ENCODE data around the gene GPLD1. TPM values are rescaled to one million over a fixed set of nuclear protein-coding genes. Genes with fewer than 3 reads are reported as not detected.

GPLD1 gene
- total RNA-seq, 4 donors from 2014 or later = 2.7 to 3.6 (median 3.0) TPM

GRCh38 chr6:24429146-24429545, 60.2 kb downstream of the GPLD1 start:
- H3K27ac ChIP-seq = no peak overlapping the region
- no peak overlapping the region for H3K4me3 ChIP-seq
- DNase-seq (ENCODE audit: low spot score in 2 of 2) = no peak
- H3K36me3 ChIP-seq = peaks cover 0 to 41% (median 0%) of the 10 kb centered on the region in 3 donors
- TF ChIP-seq, protein P1, sequence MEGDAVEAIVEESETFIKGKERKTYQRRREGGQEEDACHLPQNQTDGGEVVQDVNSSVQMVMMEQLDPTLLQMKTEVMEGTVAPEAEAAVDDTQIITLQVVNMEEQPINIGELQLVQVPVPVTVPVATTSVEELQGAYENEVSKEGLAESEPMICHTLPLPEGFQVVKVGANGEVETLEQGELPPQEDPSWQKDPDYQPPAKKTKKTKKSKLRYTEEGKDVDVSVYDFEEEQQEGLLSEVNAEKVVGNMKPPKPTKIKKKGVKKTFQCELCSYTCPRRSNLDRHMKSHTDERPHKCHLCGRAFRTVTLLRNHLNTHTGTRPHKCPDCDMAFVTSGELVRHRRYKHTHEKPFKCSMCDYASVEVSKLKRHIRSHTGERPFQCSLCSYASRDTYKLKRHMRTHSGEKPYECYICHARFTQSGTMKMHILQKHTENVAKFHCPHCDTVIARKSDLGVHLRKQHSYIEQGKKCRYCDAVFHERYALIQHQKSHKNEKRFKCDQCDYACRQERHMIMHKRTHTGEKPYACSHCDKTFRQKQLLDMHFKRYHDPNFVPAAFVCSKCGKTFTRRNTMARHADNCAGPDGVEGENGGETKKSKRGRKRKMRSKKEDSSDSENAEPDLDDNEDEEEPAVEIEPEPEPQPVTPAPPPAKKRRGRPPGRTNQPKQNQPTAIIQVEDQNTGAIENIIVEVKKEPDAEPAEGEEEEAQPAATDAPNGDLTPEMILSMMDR (IDR thresholded peaks at IDR 0.05) = no peak
- TF ChIP-seq POLR2A (IDR thresholded peaks at IDR 0.05) (no peak), EP300 (IDR thresholded peaks at IDR 0.05) (no peak)
- no peaks in the 10 kb centered on the region for H3K4me1 ChIP-seq
- WGBS, 2 donors = 79 to 84% methylated on average over 3 of the region's 3 CpGs
- H3K9me3 ChIP-seq = no peaks in the 10 kb centered on the region
- no peaks in the 10 kb centered on the region for H3K27me3 ChIP-seq

DNA sequence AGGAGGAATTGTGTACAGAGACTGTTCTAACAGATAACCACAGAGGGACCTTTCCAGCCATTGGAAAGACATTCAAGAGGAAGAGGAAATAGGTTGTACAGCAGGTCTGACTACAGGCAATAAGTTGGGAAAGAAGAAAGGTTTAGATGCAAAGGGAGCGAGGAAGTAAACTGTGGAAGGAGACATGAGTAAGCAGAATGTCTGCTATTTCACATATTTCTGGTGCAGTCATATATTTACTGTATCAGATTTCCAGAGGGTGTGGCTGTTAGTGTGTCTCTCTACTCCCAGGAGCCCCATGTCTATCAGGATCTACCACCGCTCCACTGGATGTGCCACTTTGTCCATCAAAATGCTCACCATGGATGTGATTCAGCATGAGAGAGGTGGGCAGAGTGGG, 60.8 kb downstream of the GPLD1 start:
- Histone ChIP-seq H3K36me3 (peaks cover 0 to 47% (median 0%) of the 10 kb centered on the region in 3 donors), H3K4me1 (no peaks in the 10 kb centered on the region), H3K4me3 (no peak overlapping the region), H3K27me3 (no peaks in the 10 kb centered on the region), H3K9me3 (no peaks in the 10 kb centered on the region), H3K27ac (no peak overlapping the region)
- 90 to 91% methylated on average over 2 of the region's 2 CpGs for WGBS, 2 donors
- no peak for DNase-seq (ENCODE audit: low spot score in 2 of 2)
- TF ChIP-seq EP300 (IDR thresholded peaks at IDR 0.05) = no peak
- no peak for TF ChIP-seq POLR2A (IDR thresholded peaks at IDR 0.05)
- TF ChIP-seq, protein P1 (IDR thresholded peaks at IDR 0.05) = no peak

DNA sequence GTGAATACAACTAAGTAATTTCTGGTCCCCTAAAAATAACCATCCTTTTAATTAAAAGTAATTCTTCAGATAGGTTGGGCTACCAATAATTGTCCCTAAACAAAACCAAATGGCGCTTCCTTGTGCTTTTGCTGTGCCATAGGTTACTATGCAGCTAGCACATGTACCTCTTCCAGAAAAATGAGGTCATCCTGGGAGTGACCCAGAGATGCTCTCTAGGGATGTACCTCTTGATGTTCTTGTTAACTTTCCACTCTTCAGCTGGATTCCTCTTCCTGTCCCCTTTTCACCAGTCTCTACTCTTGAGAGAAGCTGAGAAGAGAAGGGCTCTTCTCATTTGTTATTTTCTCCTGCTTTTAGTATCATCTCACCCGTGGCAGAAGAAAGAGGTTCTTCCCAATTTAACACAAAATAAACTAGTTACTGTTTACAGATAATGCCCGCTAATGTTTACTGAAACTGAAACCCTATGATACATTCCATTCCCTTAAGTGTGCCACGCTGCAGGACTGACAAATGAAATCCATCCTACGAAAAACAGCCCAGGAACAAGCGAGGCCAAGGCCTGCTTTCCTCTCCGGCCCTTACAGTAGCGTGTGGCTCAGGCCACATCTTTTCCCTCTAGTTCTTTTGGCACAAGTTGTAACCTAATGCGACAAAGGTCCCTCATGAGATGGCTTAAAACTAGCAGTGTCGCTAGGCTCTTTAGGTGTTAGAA, 62.5 kb downstream of the GPLD1 start:
- TF ChIP-seq EP300 (IDR thresholded peaks at IDR 0.05) (no peak), POLR2A (IDR thresholded peaks at IDR 0.05) (no peak)
- TF ChIP-seq, protein P1 (IDR thresholded peaks at IDR 0.05) = no peak
- no peaks in the 10 kb centered on the region for H3K4me1 ChIP-seq
- H3K9me3 ChIP-seq = no peaks in the 10 kb centered on the region
- H3K27me3 ChIP-seq = no peaks in the 10 kb centered on the region
- WGBS, 2 donors = 82 to 91% methylated on average over 10 of the region's 10 CpGs
- H3K27ac ChIP-seq = no peak overlapping the region
- no peak for DNase-seq (ENCODE audit: low spot score in 2 of 2)
- H3K4me3 ChIP-seq = no peak overlapping the region
- H3K36me3 ChIP-seq = peaks cover 0 to 60% (median 0%) of the 10 kb centered on the region in 3 donors

DNA sequence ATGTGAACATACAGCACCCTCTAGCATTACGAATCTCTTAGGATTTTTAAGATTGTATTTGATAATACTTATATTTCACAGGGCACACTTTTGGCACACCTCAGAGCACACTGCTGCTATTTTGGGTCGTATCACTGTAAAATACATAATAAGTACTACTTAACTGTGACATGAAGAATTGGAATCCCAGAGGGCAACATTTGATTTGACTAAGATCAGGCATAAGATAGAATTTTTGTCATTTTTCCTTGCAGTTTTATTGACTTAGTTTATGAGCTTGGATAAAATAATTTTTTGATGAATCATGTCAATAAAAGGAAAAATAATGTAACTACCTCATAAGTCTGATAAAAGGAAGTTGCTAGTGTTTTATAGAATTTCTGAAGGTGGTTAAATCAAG, 64.3 kb downstream of the GPLD1 start:
- H3K4me3 ChIP-seq = no peak overlapping the region
- H3K4me1 ChIP-seq = no peaks in the 10 kb centered on the region
- no peaks in the 10 kb centered on the region for H3K9me3 ChIP-seq
- no peak for DNase-seq (ENCODE audit: low spot score in 2 of 2)
- TF ChIP-seq, protein P1 (IDR thresholded peaks at IDR 0.05) = no peak
- TF ChIP-seq EP300 (IDR thresholded peaks at IDR 0.05) (no peak), POLR2A (IDR thresholded peaks at IDR 0.05) (no peak)
- H3K36me3 ChIP-seq = peaks cover 0 to 78% (median 9%) of the 10 kb centered on the region in 3 donors
- H3K27me3 ChIP-seq = no peaks in the 10 kb centered on the region
- H3K27ac ChIP-seq = no peak overlapping the region
- WGBS, 2 donors = 69 to 80% methylated on average over 2 of the region's 2 CpGs

GRCh38 chr6:24419526-24419925, 69.9 kb downstream of the GPLD1 start:
- Histone ChIP-seq H3K4me1 (no peaks in the 10 kb centered on the region), H3K27me3 (no peaks in the 10 kb centered on the region), H3K9me3 (no peaks in the 10 kb centered on the region), H3K27ac (no peak overlapping the region), H3K36me3 (peaks cover 0 to 100% (median 30%) of the 10 kb centered on the region in 3 donors), H3K4me3 (no peak overlapping the region)
- no peak for DNase-seq (ENCODE audit: low spot score in 2 of 2)
- TF ChIP-seq POLR2A (IDR thresholded peaks at IDR 0.05) (no peak), EP300 (IDR thresholded peaks at IDR 0.05) (no peak)
- TF ChIP-seq, protein P1 (IDR thresholded peaks at IDR 0.05) = no peak
